BLaER1 (cell line): ENCODE measurements around the gene FAXDC2.
A peak's percentile ranks its signal among the peaks of the same experiment; 100 is the strongest.

Experiments
- H3K27ac ChIP-seq: shearing (Covaris generic); formaldehyde crosslinking; 2 replicates; pipeline ENCODE4 v1.8.1; 2022
- H3K27me3 ChIP-seq: shearing (Covaris generic); formaldehyde crosslinking; 2 replicates; pipeline ENCODE4 v1.8.1; 2022
- H3K36me3 ChIP-seq: shearing (Covaris generic); formaldehyde crosslinking; 2 replicates; pipeline ENCODE4 v1.8.1; 2022
- H3K4me1 ChIP-seq: shearing (Covaris generic); formaldehyde crosslinking; 2 replicates; pipeline ENCODE4 v1.8.1; 2022
- H3K4me2 ChIP-seq: shearing (Covaris generic); formaldehyde crosslinking; 2 replicates; pipeline ENCODE4 v1.8.1; 2022
- H3K4me3 ChIP-seq: shearing (Covaris generic); formaldehyde crosslinking; 2 replicates; pipeline ENCODE4 v1.8.1; 2022
- H3K9ac ChIP-seq: shearing (Covaris generic); formaldehyde crosslinking; 2 replicates; pipeline ENCODE4 v1.8.1; 2022
- H3K9me3 ChIP-seq: shearing (Covaris generic); formaldehyde crosslinking; 2 replicates; pipeline ENCODE4 v1.8.1; 2022
- H4K20me1 ChIP-seq: shearing (Covaris generic); formaldehyde crosslinking; 2 replicates; pipeline ENCODE4 v1.8.1; 2022
- Cebpa-rat ChIP-seq: shearing (Covaris generic); IDR thresholded peaks from 2 replicates; pipeline ENCODE4 v1.8.1; 2022

The FAXDC2 gene

DNA sequence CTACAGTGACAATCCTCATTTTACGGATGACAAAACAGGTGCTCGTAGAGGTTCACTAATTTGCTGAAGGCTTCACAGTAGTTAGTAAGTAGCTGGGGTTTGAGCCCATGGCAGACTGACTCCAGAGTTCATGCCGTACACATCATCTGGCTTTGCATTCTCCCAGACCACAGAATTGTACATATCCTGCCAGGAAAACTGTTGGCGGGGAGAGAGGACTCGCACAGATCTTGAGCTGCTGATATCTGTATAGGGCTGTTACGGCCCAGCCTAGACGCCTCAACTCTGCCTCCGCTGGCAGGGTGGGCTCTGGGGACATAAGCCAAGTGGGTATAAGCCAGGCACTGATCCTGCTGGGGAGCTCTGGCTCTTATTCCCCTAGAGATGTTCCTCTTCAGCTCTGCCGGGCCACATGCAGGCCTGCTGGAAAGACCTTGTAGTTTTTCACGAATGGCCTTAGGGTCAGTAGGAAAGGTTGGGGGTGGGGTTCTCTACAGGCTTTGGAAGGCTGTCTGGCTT, 79.0 kb downstream of the FAXDC2 start:
- peaks cover 52% of the 10 kb centered on the region for H3K36me3 ChIP-seq
- peak overlapping the region; percentile 26; the same call in 1 of the 2 replicates for H3K9ac ChIP-seq
- no peak overlapping the region for H3K4me3 ChIP-seq
- H3K27me3 ChIP-seq = no peaks in the 10 kb centered on the region
- H3K4me1 ChIP-seq = peaks cover 85% of the 10 kb centered on the region
- no peaks in the 10 kb centered on the region for H3K9me3 ChIP-seq
- H3K27ac ChIP-seq = peak overlapping the region; percentile 45; the same call in 1 of the 2 replicates
- peak overlapping the region; percentile 74 for H3K4me2 ChIP-seq
- peaks cover 100% of the 10 kb centered on the region for H4K20me1 ChIP-seq
- no peak for TF ChIP-seq Cebpa-rat

DNA sequence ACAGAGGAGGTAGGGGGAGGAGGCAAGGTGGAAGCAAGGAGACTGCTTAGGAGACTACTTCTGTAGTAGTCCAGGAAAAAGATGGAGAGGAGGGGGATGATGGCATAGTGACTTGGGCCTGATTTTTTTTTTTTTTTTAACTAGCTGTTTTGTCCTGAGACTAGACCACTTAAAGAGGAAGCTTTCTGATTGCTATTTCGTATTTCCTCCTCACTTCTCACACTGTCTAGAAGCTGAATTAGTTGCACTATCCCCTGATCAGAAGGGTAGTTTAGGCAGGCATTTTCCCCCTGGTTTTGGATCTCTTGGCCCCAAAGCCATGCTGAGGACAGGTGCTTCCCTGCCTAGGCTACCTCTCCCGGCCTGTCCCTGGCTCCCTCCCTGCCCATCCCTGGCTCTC, 80.3 kb downstream of the FAXDC2 start:
- Histone ChIP-seq H3K27me3 (no peaks in the 10 kb centered on the region), H3K36me3 (peaks cover 46% of the 10 kb centered on the region), H3K4me3 (no peak overlapping the region), H3K4me2 (peak overlapping the region; percentile 74), H3K27ac (no peak overlapping the region), H3K4me1 (peaks cover 87% of the 10 kb centered on the region), H4K20me1 (peaks cover 100% of the 10 kb centered on the region), H3K9me3 (no peaks in the 10 kb centered on the region), H3K9ac (peak overlapping the region; percentile 26; the same call in 1 of the 2 replicates)
- no peak for TF ChIP-seq Cebpa-rat
